Cardiac muscle cell (in vitro differentiated cells and primary cell): ENCODE measurements around the gene MARCHF3. TPM values are rescaled to one million over a fixed set of nuclear protein-coding genes. Genes with fewer than 3 reads are reported as not detected.

ENCODE experiments used
- DNase-seq, 2 donors: peaks; one replicate each; pipeline versions ENCODE4 v3.0.0 to v3.0.0-alpha.2; 2010 to 2017; ENCODE audit warnings: low read depth in 1 of 2, low spot score in 1 of 2
- H3K27ac ChIP-seq: fragments of 200-600 bp; sonication (generic); 2 replicates; pipeline ENCODE4 v1.5.1; 2016
- H3K27me3 ChIP-seq: fragments of 200-600 bp; sonication (generic); 2 replicates; pipeline ENCODE4 v1.6.0; 2016; ENCODE audit warnings: control low read depth
- H3K36me3 ChIP-seq: fragments of 200-600 bp; sonication (generic); 2 replicates; pipeline ENCODE4 v1.5.1; 2016; ENCODE audit warnings: control low read depth
- H3K4me1 ChIP-seq: fragments of 200-600 bp; sonication (generic); 2 replicates; pipeline ENCODE4 v1.8.1; 2017; ENCODE audit warnings: low read depth, mild to moderate bottlenecking, mixed run types
- H3K4me3 ChIP-seq: fragments of 200-600 bp; sonication (generic); 2 replicates; pipeline ENCODE4 v1.5.1; 2016; ENCODE audit warnings: mild to moderate bottlenecking
- H3K9me3 ChIP-seq: fragments of 200-600 bp; sonication (generic); 2 replicates; pipeline ENCODE4 v1.5.1; 2017; ENCODE audit warnings: low read depth, mild to moderate bottlenecking, control low read depth
- CTCF ChIP-seq: IDR thresholded peaks from 2 replicates; pipeline ENCODE4 v1.5.1; 2012; ENCODE audit warnings: low read depth, mild to moderate bottlenecking, low read length
- polyA plus RNA-seq: library from polyadenylated mRNA; unstranded; fragments of >200 nt; fragmentation: Nextera tagmentation; extraction: Ambion mirVana; gene quantifications from 2 replicates; pipeline ENCODE4 v1.2.1, GENCODE V29; 2016
- total RNA-seq: library from RNA; depleted of rRNA; stranded (reverse); fragments of >200 nt; gene quantifications from 2 replicates; pipeline ENCODE4 v1.2.3, GENCODE V29; 2016

MARCHF3 gene
- total and polyA plus RNA-seq, 2 experiments from 2014 or later = 5.2 to 32.3 TPM

- no peak for DNase-seq
- H3K4me3 ChIP-seq = no peak overlapping the region
- H3K36me3 ChIP-seq = no peaks in the 10 kb centered on the region
- no peaks in the 10 kb centered on the region for H3K9me3 ChIP-seq
- TF ChIP-seq CTCF = no peak
- no peaks in the 10 kb centered on the region for H3K27me3 ChIP-seq
- peaks cover 53% of the 10 kb centered on the region for H3K4me1 ChIP-seq
- no peak overlapping the region for H3K27ac ChIP-seq
Measured at GRCh38 chr5:126981222-126981621, 49.1 kb downstream of the MARCHF3 start.

GRCh38 chr5:126978258-126978657 is 52.1 kb downstream of the MARCHF3 start:
- no peaks in the 10 kb centered on the region for H3K9me3 ChIP-seq
- DNase-seq = no peak
- H3K4me1 ChIP-seq = peaks cover 34% of the 10 kb centered on the region
- H3K36me3 ChIP-seq = no peaks in the 10 kb centered on the region
- H3K27ac ChIP-seq = no peak overlapping the region
- no peak for TF ChIP-seq CTCF
- H3K4me3 ChIP-seq = no peak overlapping the region
- H3K27me3 ChIP-seq = no peaks in the 10 kb centered on the region

GRCh38 chr5:126976520-126977172 is 53.7 kb downstream of the MARCHF3 start:
- Histone ChIP-seq H3K4me1 (peaks cover 23% of the 10 kb centered on the region), H3K4me3 (no peak overlapping the region), H3K27me3 (no peaks in the 10 kb centered on the region), H3K9me3 (no peaks in the 10 kb centered on the region), H3K27ac (no peak overlapping the region), H3K36me3 (no peaks in the 10 kb centered on the region)
- TF ChIP-seq CTCF = no peak
- no peak for DNase-seq

GRCh38 chr5:126975796-126976195 is 54.6 kb downstream of the MARCHF3 start:
- Histone ChIP-seq H3K4me3 (no peak overlapping the region), H3K4me1 (peaks cover 23% of the 10 kb centered on the region), H3K27ac (no peak overlapping the region), H3K27me3 (no peaks in the 10 kb centered on the region), H3K36me3 (no peaks in the 10 kb centered on the region), H3K9me3 (no peaks in the 10 kb centered on the region)
- no peak for DNase-seq
- no peak for TF ChIP-seq CTCF

- no peak for DNase-seq
- no peak for TF ChIP-seq CTCF
- Histone ChIP-seq H3K9me3 (no peaks in the 10 kb centered on the region), H3K4me3 (no peak overlapping the region), H3K4me1 (peaks cover 12% of the 10 kb centered on the region), H3K27ac (no peak overlapping the region), H3K27me3 (no peaks in the 10 kb centered on the region), H3K36me3 (no peaks in the 10 kb centered on the region)
Measured at GRCh38 chr5:126973193-126973592, 57.2 kb downstream of the MARCHF3 start.
